ENCODE data around the gene MCHR1.
"Not testable (repeated sequence)": the region's sequence is repeated elsewhere in the genome, so short reads cannot be mapped to it uniquely, and the experiment has no call there.

The MCHR1 gene

DNA sequence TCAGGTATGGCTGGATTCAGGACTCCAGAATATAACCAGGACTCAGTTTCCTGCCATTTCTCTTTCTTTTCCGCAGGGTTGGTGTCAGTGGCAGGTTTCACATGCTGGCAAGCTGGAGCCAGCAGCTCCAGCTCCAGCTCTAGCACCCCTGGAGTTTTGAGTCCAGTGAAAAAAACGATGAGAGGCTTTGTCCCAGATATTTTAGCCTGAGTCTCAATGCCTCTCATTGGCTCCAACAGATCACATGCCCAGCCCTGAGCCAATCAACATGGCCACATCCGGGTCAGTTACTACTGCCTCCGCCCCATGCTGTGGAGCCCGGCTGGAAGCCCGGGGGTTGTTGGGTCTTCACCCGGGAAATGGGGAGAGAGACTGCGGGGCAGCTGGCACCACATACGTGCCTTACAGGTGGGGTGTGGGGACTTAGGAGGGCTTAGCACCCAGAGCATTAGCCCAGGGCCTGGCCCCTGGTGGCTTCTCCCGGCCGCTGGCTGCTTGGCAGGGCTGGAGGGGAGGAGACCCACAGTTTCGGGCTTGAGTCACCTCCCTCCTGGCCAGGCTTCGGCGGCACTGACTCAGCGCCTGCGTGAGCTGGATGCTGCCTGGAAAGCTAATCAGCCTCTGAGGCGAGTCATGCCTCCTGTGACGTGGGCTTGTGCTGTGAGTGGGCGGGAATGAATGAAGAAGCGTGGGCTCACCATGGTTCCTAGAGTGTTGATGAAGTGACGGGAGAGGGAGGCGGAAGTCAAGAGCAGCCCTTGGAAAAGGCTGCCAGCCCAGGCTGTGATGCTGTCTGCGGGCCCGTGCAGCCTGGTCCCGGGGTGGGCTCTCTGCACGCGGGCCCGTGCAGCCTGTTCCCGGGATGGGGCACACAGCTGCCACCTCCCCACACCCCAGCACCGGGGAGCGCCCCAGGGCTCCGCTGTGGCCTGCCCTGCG is 27.5 kb upstream of the MCHR1 start:
- Histone ChIP-seq H3K9me3 (ENCODE audit: low read depth, low read length) (no peaks in the 10 kb centered on the region), H3K4me3 (no peak overlapping the region), H3K9ac (ENCODE audit: insufficient read length) (peak overlapping the region; percentile 5), H3K27ac (peak overlapping the region; percentile 81), H3K36me3 (ENCODE audit: insufficient read depth, low read length) (no peaks in the 10 kb centered on the region)
- TF ChIP-seq POLR2AphosphoS5 (IDR thresholded peaks at IDR 0.05; ENCODE audit: borderline replicate concordance, low read depth, low read length) (peak; percentile 61; the same call in 1 of the 2 replicates), FOXP2 (optimal IDR thresholded peaks at IDR 0.05; ENCODE audit: control extremely low read depth, extremely low read length, insufficient read depth) (no peak)
- DNase-seq (ENCODE audit: low read depth, low spot score), result no peak

DNA sequence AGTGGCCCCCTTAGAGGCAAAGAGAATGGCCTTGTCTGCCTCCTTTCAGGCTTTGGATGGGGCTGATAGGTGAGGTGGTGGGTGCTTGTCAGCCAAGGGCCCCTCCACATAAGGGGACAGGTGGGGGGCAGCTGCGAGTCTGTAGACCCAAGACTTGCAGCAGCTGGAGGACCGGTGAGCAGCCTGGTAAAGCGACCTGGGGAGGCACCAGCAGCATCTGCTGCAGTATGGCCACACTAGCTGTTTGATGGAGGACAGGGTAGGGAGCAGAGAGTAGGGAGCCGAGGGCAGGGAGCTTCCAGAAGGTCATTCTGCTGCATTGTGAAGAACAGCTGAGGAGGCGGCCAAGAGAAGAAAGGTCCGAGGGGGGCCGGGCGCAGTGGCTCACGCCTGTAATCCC is 25.9 kb upstream of the MCHR1 start:
- no peak overlapping the region for H3K4me3 ChIP-seq
- no peak overlapping the region for H3K27ac ChIP-seq
- no peaks in the 10 kb centered on the region for H3K9me3 ChIP-seq (ENCODE audit: low read depth, low read length)
- no peak overlapping the region for H3K9ac ChIP-seq (ENCODE audit: insufficient read length)
- H3K36me3 ChIP-seq (ENCODE audit: insufficient read depth, low read length), result no peaks in the 10 kb centered on the region
- DNase-seq (ENCODE audit: low read depth, low spot score), result no peak
- TF ChIP-seq FOXP2 (optimal IDR thresholded peaks at IDR 0.05; ENCODE audit: control extremely low read depth, extremely low read length, insufficient read depth) (no peak), EZH2 (IDR thresholded peaks at IDR 0.05) (no peak), POLR2AphosphoS5 (IDR thresholded peaks at IDR 0.05; ENCODE audit: borderline replicate concordance, low read depth, low read length) (no peak)

- no peak for DNase-seq (ENCODE audit: low read depth, low spot score)
- H3K4me3 ChIP-seq, result peak overlapping the region; percentile 4; the same call in 1 of the 2 replicates
- H3K36me3 ChIP-seq (ENCODE audit: insufficient read depth, low read length), result no peaks in the 10 kb centered on the region
- no peaks in the 10 kb centered on the region for H3K9me3 ChIP-seq (ENCODE audit: low read depth, low read length)
- peak overlapping the region; percentile 56 for H3K9ac ChIP-seq (ENCODE audit: insufficient read length)
- TF ChIP-seq FOXP2 (optimal IDR thresholded peaks at IDR 0.05; ENCODE audit: control extremely low read depth, extremely low read length, insufficient read depth) (no peak), EZH2 (IDR thresholded peaks at IDR 0.05) (no peak), POLR2AphosphoS5 (IDR thresholded peaks at IDR 0.05; ENCODE audit: borderline replicate concordance, low read depth, low read length) (no peak)
- H3K27ac ChIP-seq, result peak overlapping the region; percentile 81
Observed at GRCh38 chr22:40654522-40655167, 24.6 kb upstream of the MCHR1 start.

DNA sequence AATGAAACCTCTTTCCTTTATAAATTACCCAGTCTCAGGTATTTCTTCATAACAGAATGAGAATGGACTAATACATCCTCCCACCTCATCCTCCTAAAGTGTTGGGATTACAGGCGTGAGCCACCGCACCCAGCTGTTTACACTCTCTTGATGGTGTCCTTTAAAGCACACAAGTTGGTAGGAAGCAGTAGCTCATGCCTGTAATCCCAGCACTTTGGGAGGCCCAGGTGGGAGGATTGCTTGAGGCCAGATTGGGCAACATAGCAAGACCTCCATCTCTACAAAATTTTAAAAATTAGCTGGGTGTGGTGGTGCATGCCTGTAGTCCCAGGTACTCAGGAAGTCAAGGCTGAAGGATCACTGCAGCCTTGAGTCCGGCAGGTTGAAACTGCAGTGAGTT is 23.3 kb upstream of the MCHR1 start:
- H3K36me3 ChIP-seq (ENCODE audit: insufficient read depth, low read length); DNase-seq (ENCODE audit: low read depth, low spot score); H3K9me3 ChIP-seq (ENCODE audit: low read depth, low read length); H3K9ac ChIP-seq (ENCODE audit: insufficient read length); H3K4me3 ChIP-seq; H3K27ac ChIP-seq: not testable (repeated sequence)

GRCh38 chr22:40656651-40657050 is 22.6 kb upstream of the MCHR1 start:
- not testable (repeated sequence) for H3K36me3 ChIP-seq (ENCODE audit: insufficient read depth, low read length); DNase-seq (ENCODE audit: low read depth, low spot score); H3K9me3 ChIP-seq (ENCODE audit: low read depth, low read length); H3K4me3 ChIP-seq; H3K9ac ChIP-seq (ENCODE audit: insufficient read length); H3K27ac ChIP-seq

- DNase-seq (ENCODE audit: low read depth, low spot score), result no peak
- no peak overlapping the region for H3K4me3 ChIP-seq
- H3K36me3 ChIP-seq (ENCODE audit: insufficient read depth, low read length), result no peaks in the 10 kb centered on the region
- no peak overlapping the region for H3K27ac ChIP-seq
- H3K9ac ChIP-seq (ENCODE audit: insufficient read length), result no peak overlapping the region
- H3K9me3 ChIP-seq (ENCODE audit: low read depth, low read length), result no peaks in the 10 kb centered on the region
- no peak for TF ChIP-seq POLR2AphosphoS5 (IDR thresholded peaks at IDR 0.05; ENCODE audit: borderline replicate concordance, low read depth, low read length)
- no peak for TF ChIP-seq EZH2 (IDR thresholded peaks at IDR 0.05)
- TF ChIP-seq FOXP2 (optimal IDR thresholded peaks at IDR 0.05; ENCODE audit: control extremely low read depth, extremely low read length, insufficient read depth), result no peak
Observed at GRCh38 chr22:40659166-40659565, 20.1 kb upstream of the MCHR1 start.

- Histone ChIP-seq H3K9ac (ENCODE audit: insufficient read length) (no peak overlapping the region), H3K36me3 (ENCODE audit: insufficient read depth, low read length) (no peaks in the 10 kb centered on the region), H3K4me3 (no peak overlapping the region), H3K9me3 (ENCODE audit: low read depth, low read length) (no peaks in the 10 kb centered on the region), H3K27ac (no peak overlapping the region)
- no peak for TF ChIP-seq POLR2AphosphoS5 (IDR thresholded peaks at IDR 0.05; ENCODE audit: borderline replicate concordance, low read depth, low read length)
- TF ChIP-seq FOXP2 (optimal IDR thresholded peaks at IDR 0.05; ENCODE audit: control extremely low read depth, extremely low read length, insufficient read depth), result no peak
- no peak for TF ChIP-seq EZH2 (IDR thresholded peaks at IDR 0.05)
- no peak for DNase-seq (ENCODE audit: low read depth, low spot score)
Observed at GRCh38 chr22:40660730-40661129, 18.6 kb upstream of the MCHR1 start.

DNA sequence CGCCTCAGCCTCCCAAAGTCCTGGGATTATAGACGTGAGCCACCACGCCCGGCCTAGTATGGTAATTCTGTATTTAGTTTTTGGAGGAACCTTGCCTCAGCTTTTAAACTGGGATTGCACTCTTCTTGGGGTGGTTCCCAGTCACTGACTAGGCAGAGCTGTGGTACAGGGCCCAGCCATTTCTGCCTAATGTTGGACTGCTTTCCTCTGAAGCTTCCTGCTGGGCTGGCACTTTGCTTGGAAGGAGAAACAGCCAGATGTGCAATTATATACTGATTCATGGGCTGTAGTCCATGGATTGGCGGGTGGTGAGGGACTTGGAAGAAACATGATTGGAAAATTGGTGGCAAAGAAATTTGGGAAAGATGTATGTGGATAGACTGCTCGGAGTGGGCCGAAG is 17.6 kb upstream of the MCHR1 start:
- Histone ChIP-seq H3K9me3 (ENCODE audit: low read depth, low read length) (no peaks in the 10 kb centered on the region), H3K9ac (ENCODE audit: insufficient read length) (no peak overlapping the region), H3K4me3 (no peak overlapping the region), H3K27ac (no peak overlapping the region), H3K36me3 (ENCODE audit: insufficient read depth, low read length) (no peaks in the 10 kb centered on the region)
- DNase-seq (ENCODE audit: low read depth, low spot score), result no peak
- no peak for TF ChIP-seq FOXP2 (optimal IDR thresholded peaks at IDR 0.05; ENCODE audit: control extremely low read depth, extremely low read length, insufficient read depth)
- no peak for TF ChIP-seq POLR2AphosphoS5 (IDR thresholded peaks at IDR 0.05; ENCODE audit: borderline replicate concordance, low read depth, low read length)
- no peak for TF ChIP-seq EZH2 (IDR thresholded peaks at IDR 0.05)

- TF ChIP-seq EZH2 (IDR thresholded peaks at IDR 0.05), result no peak
- no peak for TF ChIP-seq FOXP2 (optimal IDR thresholded peaks at IDR 0.05; ENCODE audit: control extremely low read depth, extremely low read length, insufficient read depth)
- no peak for TF ChIP-seq POLR2AphosphoS5 (IDR thresholded peaks at IDR 0.05; ENCODE audit: borderline replicate concordance, low read depth, low read length)
- Histone ChIP-seq H3K4me3 (no peak overlapping the region), H3K9ac (ENCODE audit: insufficient read length) (no peak overlapping the region)
Observed at GRCh38 chr22:40665312-40665711, 14.0 kb upstream of the MCHR1 start.

More at GRCh38 chr22:40665312-40665711, 14.0 kb upstream of the MCHR1 start:
- Histone ChIP-seq H3K9me3 (ENCODE audit: low read depth, low read length) (no peaks in the 10 kb centered on the region), H3K36me3 (ENCODE audit: insufficient read depth, low read length) (no peaks in the 10 kb centered on the region), H3K27ac (no peak overlapping the region)
- no peak for DNase-seq (ENCODE audit: low read depth, low spot score)

All from SK-N-MC (cell line).